H1 (cell line): ENCODE measurements around the gene TBC1D22A. TPM values are rescaled to one million over a fixed set of nuclear protein-coding genes. Genes with fewer than 3 reads are reported as not detected.

Experiments used
- BCL11A ChIP-seq, 2 experiments: IDR thresholded peaks; one replicate each; pipeline ENCODE4 v1.6.1; 2011; ENCODE audit warnings: low read depth in 2 of 2, low read length in 2 of 2, mild to moderate bottlenecking in 2 of 2
- BRCA1 ChIP-seq: IDR thresholded peaks from 2 replicates; pipeline ENCODE4 v1.6.1; 2012; ENCODE audit warnings: low read depth, low read length, improper control_type of control experiment
- CREB1 ChIP-seq: IDR thresholded peaks from 2 replicates; pipeline ENCODE4 v1.6.1; 2012; ENCODE audit warnings: inconsistent platforms
- JUN ChIP-seq: IDR thresholded peaks from 2 replicates; pipeline ENCODE4 v1.6.1; 2011; ENCODE audit warnings: low read depth, mild to moderate bottlenecking, improper control_type of control experiment, low read length
- POLR2A ChIP-seq, 2 experiments: IDR thresholded peaks; 1 replicate in 1 of 2; 2 replicates in 1 of 2; pipeline ENCODE4 v1.6.1; 2011; ENCODE audit warnings: low read depth in 2 of 2, low read length in 2 of 2, mild to moderate bottlenecking in 2 of 2; ENCODE audit errors: control extremely low read depth in 1 of 2
- RFX5 ChIP-seq: IDR thresholded peaks from 2 replicates; pipeline ENCODE4 v1.6.1; 2011; ENCODE audit warnings: low read depth, low read length, improper control_type of control experiment, borderline replicate concordance
- TBP ChIP-seq: IDR thresholded peaks from 2 replicates; pipeline ENCODE4 v1.6.1; 2011; ENCODE audit warnings: low read depth, low read length, improper control_type of control experiment
- polyA plus RNA-seq, 7 experiments: library from polyadenylated mRNA; depleted of rRNA in 3 of 7; stranded (reverse) in 5 of 7; unstranded in 2 of 7; fragments of >200 nt in 5 of 7; fragments of 200-250 nt in 2 of 7; gene quantifications; 1 replicate in 5 of 7; 2 replicates in 1 of 7; 4 replicates in 1 of 7; pipeline versions ENCODE4 v1.2.1 to v1.2.3, GENCODE V29; 2011 to 2013; ENCODE audit warnings: missing spikeins in 2 of 7, mixed read lengths in 2 of 7
- total RNA-seq: library from RNA; stranded (reverse); fragmentation: NEBNext Ultra II Directional; extraction: Animal tissue kit (Norgen Biotek cat#: 25700); gene quantifications from 2 replicates; pipeline ENCODE4 v1.2.1, GENCODE V29; 2021
- TF ChIP-seq, protein P1 (sequence below): IDR thresholded peaks from 2 replicates; pipeline ENCODE4 v1.6.1; 2012; ENCODE audit warnings: inconsistent platforms

TBC1D22A gene
- total and polyA plus RNA-seq, 2 of the 8 experiments (the other 6 are each of a cell fraction or from before 2014, with no cell fraction given): 11.9 to 18.4 TPM

DNA sequence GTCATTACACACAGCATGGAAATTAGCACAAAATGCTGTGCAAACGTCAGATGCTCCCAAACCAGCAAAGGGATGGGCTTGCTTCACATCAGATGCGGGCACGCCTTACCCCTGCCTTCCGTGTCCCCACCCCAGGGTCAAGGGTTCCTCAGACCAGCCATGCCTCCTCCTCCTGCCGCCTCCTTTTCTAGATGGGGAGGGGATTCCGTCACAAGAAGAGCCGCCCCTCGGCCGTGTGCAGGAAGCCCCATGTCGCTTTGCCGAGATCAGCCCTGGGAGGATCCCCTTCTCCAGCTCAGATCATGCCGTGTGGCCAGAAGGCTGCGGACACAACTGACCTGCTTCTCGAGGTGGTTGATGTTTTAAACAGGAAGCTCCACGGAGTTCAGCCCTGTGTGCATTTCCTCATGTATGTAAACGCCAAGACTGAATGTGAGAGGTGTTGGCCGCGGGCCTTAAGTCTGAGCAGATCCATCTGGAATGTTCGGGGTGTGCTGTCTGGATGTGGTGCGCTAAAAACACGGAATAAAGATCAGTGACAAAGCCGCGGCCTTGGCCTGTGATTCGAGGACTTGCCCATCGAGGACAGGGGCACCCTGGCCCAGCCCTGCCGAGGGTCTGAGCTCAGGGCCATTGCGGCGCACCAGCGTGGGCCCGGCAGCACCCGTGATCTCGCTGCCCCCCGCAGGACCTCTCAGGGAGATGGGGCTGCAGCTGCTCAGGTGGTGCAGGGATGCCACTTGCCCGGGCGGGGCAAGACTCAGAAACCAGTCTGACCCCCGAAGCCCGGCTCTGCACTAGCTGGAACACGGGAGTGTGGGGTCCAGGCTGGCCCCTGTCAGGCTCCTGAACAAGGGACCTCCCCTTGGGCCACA lies 412.9 kb downstream of the TBC1D22A start (continued):
- TF ChIP-seq JUN (no peak), BCL11A (IDR thresholded peaks at IDR 0.05; ENCODE audit: low read depth in 2 of 2, low read length in 2 of 2) (no peak), RFX5 (no peak), TBP (no peak), BRCA1 (no peak), CREB1 (no peak), POLR2A (IDR thresholded peaks at IDR 0.05; ENCODE audit: control extremely low read depth in 1 of 2, low read depth in 2 of 2, low read length in 2 of 2) (no peak)
- TF ChIP-seq, protein P1, sequence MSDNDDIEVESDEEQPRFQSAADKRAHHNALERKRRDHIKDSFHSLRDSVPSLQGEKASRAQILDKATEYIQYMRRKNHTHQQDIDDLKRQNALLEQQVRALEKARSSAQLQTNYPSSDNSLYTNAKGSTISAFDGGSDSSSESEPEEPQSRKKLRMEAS: no peak
